Measurements from ENCODE around the gene YES1. TPM values are rescaled to one million over a fixed set of nuclear protein-coding genes. Genes with fewer than 3 reads are reported as not detected.

YES1 gene
- total RNA-seq, 4 donors from 2014 or later: 75.2 to 149 (median 108) TPM

DNA sequence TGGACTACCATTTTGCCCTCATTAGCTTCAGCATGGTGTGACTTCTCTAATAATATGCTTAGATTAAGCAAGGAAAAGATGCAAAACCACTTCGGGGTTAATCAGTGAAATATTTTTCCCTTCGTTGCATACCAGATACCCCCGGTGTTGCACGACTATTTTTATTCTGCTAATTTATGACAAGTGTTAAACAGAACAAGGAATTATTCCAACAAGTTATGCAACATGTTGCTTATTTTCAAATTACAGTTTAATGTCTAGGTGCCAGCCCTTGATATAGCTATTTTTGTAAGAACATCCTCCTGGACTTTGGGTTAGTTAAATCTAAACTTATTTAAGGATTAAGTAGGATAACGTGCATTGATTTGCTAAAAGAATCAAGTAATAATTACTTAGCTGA is 138.3 kb downstream of the YES1 start:
- TF ChIP-seq, protein P1, sequence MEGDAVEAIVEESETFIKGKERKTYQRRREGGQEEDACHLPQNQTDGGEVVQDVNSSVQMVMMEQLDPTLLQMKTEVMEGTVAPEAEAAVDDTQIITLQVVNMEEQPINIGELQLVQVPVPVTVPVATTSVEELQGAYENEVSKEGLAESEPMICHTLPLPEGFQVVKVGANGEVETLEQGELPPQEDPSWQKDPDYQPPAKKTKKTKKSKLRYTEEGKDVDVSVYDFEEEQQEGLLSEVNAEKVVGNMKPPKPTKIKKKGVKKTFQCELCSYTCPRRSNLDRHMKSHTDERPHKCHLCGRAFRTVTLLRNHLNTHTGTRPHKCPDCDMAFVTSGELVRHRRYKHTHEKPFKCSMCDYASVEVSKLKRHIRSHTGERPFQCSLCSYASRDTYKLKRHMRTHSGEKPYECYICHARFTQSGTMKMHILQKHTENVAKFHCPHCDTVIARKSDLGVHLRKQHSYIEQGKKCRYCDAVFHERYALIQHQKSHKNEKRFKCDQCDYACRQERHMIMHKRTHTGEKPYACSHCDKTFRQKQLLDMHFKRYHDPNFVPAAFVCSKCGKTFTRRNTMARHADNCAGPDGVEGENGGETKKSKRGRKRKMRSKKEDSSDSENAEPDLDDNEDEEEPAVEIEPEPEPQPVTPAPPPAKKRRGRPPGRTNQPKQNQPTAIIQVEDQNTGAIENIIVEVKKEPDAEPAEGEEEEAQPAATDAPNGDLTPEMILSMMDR (IDR thresholded peaks at IDR 0.05): no peak
- DNase-seq (ENCODE audit: low spot score): no peak
- no peak for ATAC-seq (ENCODE audit: low FRiP score)

DNA sequence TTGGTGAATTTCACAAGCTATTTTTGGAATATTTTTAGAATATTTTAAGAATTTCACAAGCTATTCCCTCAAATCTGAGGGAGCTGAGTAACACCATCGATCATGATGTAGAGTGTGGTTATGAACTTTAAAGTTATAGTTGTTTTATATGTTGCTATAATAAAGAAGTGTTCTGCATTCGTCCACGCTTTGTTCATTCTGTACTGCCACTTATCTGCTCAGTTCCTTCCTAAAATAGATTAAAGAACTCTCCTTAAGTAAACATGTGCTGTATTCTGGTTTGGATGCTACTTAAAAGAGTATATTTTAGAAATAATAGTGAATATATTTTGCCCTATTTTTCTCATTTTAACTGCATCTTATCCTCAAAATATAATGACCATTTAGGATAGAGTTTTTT is 138.7 kb downstream of the YES1 start:
- ATAC-seq (ENCODE audit: low FRiP score): no peak
- TF ChIP-seq, protein P1 (IDR thresholded peaks at IDR 0.05): no peak
- no peak for DNase-seq (ENCODE audit: low spot score)

Small RNA genes lying within 50 kb of the gene (small RNA-seq; reads per million reads assigned to genes)
- not detected for gene BOLA2P1
- gene RNU1-109P: not detected

Other genes starting within 250 kb of the YES1 start
- gene CETN1, start 231.9 kb downstream of the YES1 start, total RNA-seq: not detected
- 1 to 10 TPM in 2 of 4 donors, under 1 TPM in 1, not detected in 1; 0.25 to 4.1 (median 3.4) TPM for gene CLUL1, start 215.3 kb downstream of the YES1 start, total RNA-seq
- gene TYMS, start 154.6 kb downstream of the YES1 start, total RNA-seq: 1 to 10 TPM in 1 of 4 donors, under 1 TPM in 2, not detected in 1; 0.50 to 6.4 (median 0.65) TPM
- gene ENOSF1, start 99.6 kb downstream of the YES1 start, total RNA-seq: 100 to 1,000 TPM in 1 of 4 donors, 10 to 100 TPM in 3; 31.7 to 104 (median 45.2) TPM
- 1 to 10 TPM in 1 of 4 donors, under 1 TPM in 3; 0.32 to 4.6 (median 0.83) TPM for gene ADCYAP1, start 92.6 kb upstream of the YES1 start, total RNA-seq

Measured in omental fat pad (tissue), 4 donors.